HCT116 (cell line): Measurements from ENCODE around the gene TCEANC2. TPM values are rescaled to one million over a fixed set of nuclear protein-coding genes. Genes with fewer than 3 reads are reported as not detected.
"Not testable (repeated sequence)": the region's sequence is repeated elsewhere in the genome, so short reads cannot be mapped to it uniquely, and the experiment has no call there.

Experiments used
- ATAC-seq: fragments of 200-7000 bp; cut with Tn5 transposase; 2 replicates; pipeline ENCODE4 v1.9.1; 2020; ENCODE audit warnings: mild to moderate bottlenecking, moderate library complexity
- BruUV-seq: library from RNA; stranded (reverse); fragments of 400-500 nt; replicated peaks from 2 replicates; lab custom pipeline; 2021; lab: Mats Ljungman, UMichigan
- CTCF ChIA-PET: fragments of 300-600 bp; sonication (Branson Sonifier 250); formaldehyde crosslinking; loops from one replicate; lab custom pipeline; 2021; ENCODE audit warnings: antibody characterized with exemption; lab: Charles Lee
- POLR2A ChIA-PET: fragments of 300-600, 350-600 bp; sonication (Branson Sonifier 250); formaldehyde crosslinking; loops from one replicate; lab custom pipeline; 2021; ENCODE audit warnings: antibody characterized with exemption; lab: Charles Lee
- RAD21 ChIA-PET, 2 experiments: fragments of 300-600 bp; sonication (Branson Sonifier 250); formaldehyde crosslinking; loops; one replicate each; lab custom pipeline; 2023; ENCODE audit warnings: low total read pairs in 2 of 2; ENCODE audit not compliant: uncharacterized antibody in 2 of 2, unreplicated experiment in 2 of 2, low non-redundant PET in 1 of 2; lab: Charles Lee
- DNase-seq: peaks from one replicate; pipeline ENCODE4 v3.0.0-alpha.2; 2010; ENCODE audit warnings: low read depth, low spot score
- H2AFZ ChIP-seq: fragments of 200-600 bp; shearing (Covaris generic), sonication (generic); 2 replicates; pipeline ENCODE4 v1.6.1; 2017; ENCODE audit warnings: low read depth, mixed run types, mixed read lengths, antibody characterized with exemption, low read length; ENCODE audit not compliant: poor library complexity, severe bottlenecking
- H3K27ac ChIP-seq: 2 replicates; pipeline ENCODE4 v1.5.1; 2012; ENCODE audit warnings: low read depth, low read length
- H3K27me3 ChIP-seq: fragments of 200-600 bp; sonication (generic); 2 replicates; pipeline ENCODE4 v1.6.1; 2016; ENCODE audit warnings: mixed run types, low read length, mixed read lengths; ENCODE audit not compliant: insufficient read depth
- H3K36me3 ChIP-seq, 2 experiments: fragments of 200-500 bp in 1 of 2; fragments of 200-600 bp in 1 of 2; sonication (Bioruptor generic) in 1 of 2; sonication (generic) in 1 of 2; 2 replicates each; pipeline versions ENCODE4 v1.5.1 to v1.6.1; 2014 to 2016; ENCODE audit warnings: low read length in 2 of 2, inconsistent platforms in 1 of 2, mixed read lengths in 1 of 2, mixed run types in 1 of 2; ENCODE audit not compliant: insufficient read depth in 2 of 2, control insufficient read depth in 1 of 2
- H3K4me1 ChIP-seq, 2 experiments: fragments of 200-600 bp in 1 of 2; sonication (generic) in 1 of 2; 2 replicates each; pipeline versions ENCODE4 v1.5.1 to v1.6.1; 2012 to 2017; ENCODE audit warnings: low read length in 2 of 2, inconsistent platforms in 1 of 2, mild to moderate bottlenecking in 1 of 2, mixed read lengths in 1 of 2, mixed run types in 1 of 2, moderate library complexity in 1 of 2; ENCODE audit not compliant: insufficient read depth in 2 of 2, control insufficient read depth in 1 of 2
- H3K4me2 ChIP-seq: fragments of 200-600 bp; sonication (generic); 2 replicates; pipeline ENCODE4 v1.6.1; 2017; ENCODE audit warnings: mixed run types, low read length, mixed read lengths
- H3K4me3 ChIP-seq, 2 experiments: fragments of 200-600 bp in 1 of 2; sonication (generic) in 1 of 2; replicated peaks in 1 of 2; 2 replicates each; pipeline ENCODE4 v1.5.1; 2011 to 2016; ENCODE audit warnings: low read length in 2 of 2, control low read depth in 1 of 2, low read depth in 1 of 2, mild to moderate bottlenecking in 1 of 2, mixed read lengths in 1 of 2, mixed run types in 1 of 2
- H3K79me2 ChIP-seq: fragments of 200-600 bp; sonication (generic); 2 replicates; pipeline ENCODE4 v1.6.1; 2017; ENCODE audit warnings: mild to moderate bottlenecking, mixed run types, low read length, moderate library complexity, mixed read lengths; ENCODE audit not compliant: insufficient read depth
- H3K9ac ChIP-seq: fragments of 200-600 bp; sonication (generic); 2 replicates; pipeline ENCODE4 v1.6.1; 2016; ENCODE audit warnings: low read length, mixed read lengths
- H3K9me2 ChIP-seq: fragments of 200-600 bp; sonication (generic), shearing (Covaris generic); 2 replicates; pipeline ENCODE4 v1.6.1; 2017; ENCODE audit warnings: mixed run types, mild to moderate bottlenecking, moderate library complexity; ENCODE audit not compliant: insufficient read depth
- H3K9me3 ChIP-seq, 2 experiments: fragments of 200-500 bp in 1 of 2; fragments of 200-600 bp in 1 of 2; sonication (Bioruptor generic) in 1 of 2; sonication (generic) in 1 of 2; 2 replicates each; pipeline ENCODE4 v1.6.1; 2014 to 2017; ENCODE audit warnings: low read length in 2 of 2, mixed read lengths in 2 of 2, inconsistent platforms in 1 of 2, low read depth in 1 of 2, mild to moderate bottlenecking in 1 of 2, mixed run types in 1 of 2, moderate library complexity in 1 of 2; ENCODE audit not compliant: control insufficient read depth in 1 of 2, insufficient read depth in 1 of 2
- H4K20me1 ChIP-seq: fragments of 200-600 bp; sonication (generic), shearing (Covaris generic); 2 replicates; pipeline ENCODE4 v1.6.1; 2017; ENCODE audit warnings: mixed run types, mild to moderate bottlenecking, moderate library complexity; ENCODE audit not compliant: insufficient read depth
- ATF3 ChIP-seq: IDR thresholded peaks from 2 replicates; pipeline ENCODE4 v1.6.1; 2012
- CBX3 ChIP-seq: IDR thresholded peaks from 2 replicates; pipeline ENCODE4 v1.6.1; 2012; ENCODE audit warnings: low read depth
- CTCF ChIP-seq, 3 experiments: fragments of 200-600 bp in 1 of 3; sonication (generic) in 1 of 3; IDR thresholded peaks in 2 of 3; conservative IDR thresholded peaks in 1 of 3; 2 replicates each; pipeline ENCODE4 v1.5.1; 2012 to 2017; ENCODE audit warnings: low read depth in 2 of 3, low read length in 2 of 3, antibody characterized with exemption in 1 of 3, borderline replicate concordance in 1 of 3, control low read depth in 1 of 3, mild to moderate bottlenecking in 1 of 3, mixed read lengths in 1 of 3, mixed run types in 1 of 3, moderate library complexity in 1 of 3; ENCODE audit not compliant: insufficient read depth in 1 of 3
- EZH2phosphoT487 ChIP-seq: fragments of 200-600 bp; IDR thresholded peaks from 2 replicates; pipeline ENCODE4 v1.6.1; 2018; ENCODE audit warnings: antibody characterized with exemption, borderline replicate concordance
- JUND ChIP-seq: IDR thresholded peaks from 2 replicates; pipeline ENCODE4 v1.6.1; 2012
- POLR2AphosphoS5 ChIP-seq: IDR thresholded peaks from 2 replicates; pipeline ENCODE4 v1.6.1; 2011; ENCODE audit warnings: mild to moderate bottlenecking, low read depth, low read length, moderate library complexity
- RAD21 ChIP-seq: IDR thresholded peaks from 2 replicates; pipeline ENCODE4 v1.6.1; 2012; ENCODE audit warnings: low read depth, mild to moderate bottlenecking
- SRF ChIP-seq: IDR thresholded peaks from 2 replicates; pipeline ENCODE4 v1.6.1; 2012; ENCODE audit warnings: low read depth
- TCF7L2 ChIP-seq: IDR thresholded peaks from 2 replicates; pipeline ENCODE4 v1.7.0; 2011; ENCODE audit warnings: borderline replicate concordance, inconsistent platforms; ENCODE audit not compliant: insufficient read depth, insufficient read length; ENCODE audit errors: extremely low read depth
- intact Hi-C: fragments of 100-400 bp; cut with micrococcal nuclease; formaldehyde crosslinking; loops from 2 replicates; pipeline ENCODE4 v1.10.0; 2022
- total RNA-seq: library from RNA; stranded (reverse); gene quantifications from one replicate; pipeline ENCODE4 v1.2.1, GENCODE V29; 2021; ENCODE audit not compliant: unreplicated experiment

Gene TCEANC2
- total RNA-seq, 1 experiment from 2014 or later: 5.4 TPM

- RAD21 ChIA-PET: no interaction called here
- BruUV-seq: no TSS peak
- Histone ChIP-seq H3K27me3 (no peaks in the 10 kb centered on the region), H3K9me2 (no peaks in the 10 kb centered on the region), H3K9ac (no peak overlapping the region), H3K4me2 (no peak overlapping the region), H4K20me1 (no peaks in the 10 kb centered on the region), H3K9me3 (no peaks in the 10 kb centered on the region), H2AFZ (no peak overlapping the region), H3K79me2 (peaks cover 22% of the 10 kb centered on the region), H3K4me1 (peaks cover 4 to 7% of the 10 kb centered on the region in 2 experiments; a peak in 3 of 4 replicates), H3K4me3 (no peak overlapping the region), H3K36me3 (peaks cover 0 to 4% of the 10 kb centered on the region in 2 experiments; a peak in 1 of 4 replicates), H3K27ac (no peak overlapping the region)
- POLR2A ChIA-PET: interaction anchor here (0.8 kb wide), 1 partner anchor 31 kb away, joined by 3 read pairs; no protein-coding TSS in a partner anchor
- intact Hi-C loops: no loop called here
- TF ChIP-seq JUND (no peak), SRF (no peak), POLR2AphosphoS5 (no peak), CTCF (IDR thresholded peaks at IDR 0.05 in 2 of 3, conservative IDR thresholded peaks at IDR 0.05 in 1 of 3; ENCODE audit: borderline replicate concordance in 1 of 3, insufficient read depth in 1 of 3, low read depth in 2 of 3, low read length in 2 of 3) (no peak), CBX3 (no peak), TCF7L2 (no peak), RAD21 (no peak), EZH2phosphoT487 (no peak), ATF3 (no peak)
- DNase-seq (no peak), ATAC-seq (no peak)
- CTCF ChIA-PET: no interaction called here
These were observed 5.8 kb upstream of the TCEANC2 start for GRCh38 chr1:54047384-54048305.

DNA sequence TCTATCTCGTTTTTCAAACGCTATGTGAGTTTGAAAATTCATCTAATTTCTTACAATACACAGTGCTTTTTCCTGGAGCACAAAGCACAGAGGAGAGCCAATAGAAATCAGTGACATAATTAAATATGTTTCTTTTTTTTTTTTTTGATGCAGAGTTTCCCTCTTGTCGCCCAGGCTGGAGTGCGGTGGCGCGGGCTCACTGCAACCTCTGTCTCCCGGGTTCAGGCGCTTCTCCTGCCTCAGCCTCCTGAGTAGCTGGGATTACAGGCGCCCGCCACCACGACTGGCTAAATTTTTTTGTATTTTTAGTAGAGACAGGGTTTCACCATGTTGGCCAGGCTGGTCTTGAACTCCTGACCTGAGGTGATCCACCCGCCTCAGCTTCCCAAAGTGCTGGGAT is 3.0 kb upstream of the TCEANC2 start:
- peaks cover 22% of the 10 kb centered on the region for H3K79me2 ChIP-seq
- RAD21 ChIA-PET, CTCF ChIA-PET: not testable (repeated sequence)

More for the DNA sequence above, 3.0 kb upstream of the TCEANC2 start:
- intact Hi-C loops: loop anchor here (5.0 kb wide), 1 partner anchor 93 kb away; no protein-coding TSS in a partner anchor
- H3K27ac ChIP-seq, H3K9me2 ChIP-seq, POLR2A ChIA-PET, ATAC-seq, BruUV-seq, H2AFZ ChIP-seq, H3K4me2 ChIP-seq, H3K27me3 ChIP-seq, DNase-seq, H3K9me3 ChIP-seq, H3K4me3 ChIP-seq, H3K9ac ChIP-seq, H4K20me1 ChIP-seq, H3K36me3 ChIP-seq: not testable (repeated sequence)
- peaks cover 8 to 18% of the 10 kb centered on the region in 2 experiments; a peak in 3 of 4 replicates for H3K4me1 ChIP-seq
